Esophagus muscularis mucosa (tissue), 4 donors: ENCODE data around the gene PKN1. TPM values are rescaled to one million over a fixed set of nuclear protein-coding genes. Genes with fewer than 3 reads are reported as not detected.
"Not testable (repeated sequence)": the region's sequence is repeated elsewhere in the genome, so short reads cannot be mapped to it uniquely, and the experiment has no call there.

Experiments used
- DNase-seq: peaks from one replicate; pipeline ENCODE4 v3.0.0-alpha.2; 2017; ENCODE audit errors: extremely low spot score
- H3K27ac ChIP-seq, 4 donors: fragments of 200-600 bp; sonication (generic); replicated peaks in 1 of 4; 1 replicate in 3 of 4; 2 replicates in 1 of 4; pipeline ENCODE4 v1.5.1; 2016 to 2019; ENCODE audit warnings: mild to moderate bottlenecking in 1 of 4
- H3K27me3 ChIP-seq, 4 donors: fragments of 200-600 bp; sonication (generic); one replicate each; pipeline versions ENCODE4 v1.5.1 to v1.6.0; 2016 to 2019
- H3K36me3 ChIP-seq, 4 donors: fragments of 200-600 bp; sonication (generic); one replicate each; pipeline ENCODE4 v1.5.1; 2016 to 2019
- H3K4me1 ChIP-seq, 4 donors: fragments of 200-600 bp; sonication (generic); one replicate each; pipeline ENCODE4 v1.5.1; 2016 to 2019
- H3K4me3 ChIP-seq, 4 donors: fragments of 200-600 bp; sonication (generic); 1 replicate in 2 of 4; 2 replicates in 2 of 4; pipeline ENCODE4 v1.5.1; 2016 to 2019; ENCODE audit warnings: mild to moderate bottlenecking in 4 of 4, moderate library complexity in 1 of 4
- H3K9me3 ChIP-seq, 4 donors: fragments of 200-600 bp; sonication (generic); 1 replicate in 3 of 4; 2 replicates in 1 of 4; pipeline ENCODE4 v1.5.1; 2016 to 2019
- CTCF ChIP-seq, 3 experiments: fragments of 200-600 bp in 2 of 3; fragments of 450-650 bp in 1 of 3; sonication (generic) in 2 of 3; IDR thresholded peaks; one replicate each; pipeline ENCODE4 v1.5.1; 2017 to 2019; ENCODE audit warnings: antibody characterized with exemption in 3 of 3, mild to moderate bottlenecking in 2 of 3, moderate library complexity in 1 of 3
- EP300 ChIP-seq: sonication (generic); formaldehyde crosslinking; IDR thresholded peaks from one replicate; pipeline ENCODE4 v1.6.1; 2017; ENCODE audit warnings: antibody characterized with exemption
- POLR2A ChIP-seq: fragments of 450-650 bp; IDR thresholded peaks from one replicate; pipeline ENCODE4 v1.6.1; 2017; ENCODE audit warnings: antibody characterized with exemption, moderate library complexity, mild to moderate bottlenecking, low read depth
- POLR2AphosphoS5 ChIP-seq, 2 donors: sonication (generic); formaldehyde crosslinking; IDR thresholded peaks; one replicate each; pipeline ENCODE4 v1.6.1; 2017; ENCODE audit warnings: antibody characterized with exemption in 2 of 2
- WGBS: methylation state at CpG from one replicate; pipeline ENCODE4 v1.1.5; 2018; 5-methylcytosine and 5-hydroxymethylcytosine counted together
- intact Hi-C: fragments of 100-400 bp; cut with DNase I; formaldehyde crosslinking; loops from one replicate; pipeline ENCODE4 v1.15.1; 2023
- total RNA-seq, 4 donors: library from RNA; depleted of rRNA; stranded (reverse); fragments of >200 nt; gene quantifications; one replicate each; pipeline versions ENCODE4 v1.1.0 to v1.2.1, GENCODE V29; 2016

Gene PKN1
- total RNA-seq, 4 donors from 2014 or later: 120 to 233 (median 167) TPM

GRCh38 chr19:14449321-14449720 is 16.2 kb downstream of the PKN1 start:
- Histone ChIP-seq H3K4me1 (no peaks in the 10 kb centered on the region), H3K36me3 (peaks cover 84 to 100% (median 96%) of the 10 kb centered on the region in 4 donors), H3K4me3 (no peak overlapping the region), H3K9me3 (no peaks in the 10 kb centered on the region), H3K27me3 (no peaks in the 10 kb centered on the region), H3K27ac (no peak overlapping the region)
- TF ChIP-seq POLR2AphosphoS5 (IDR thresholded peaks at IDR 0.05) (no peak), CTCF (IDR thresholded peaks at IDR 0.05) (no peak), POLR2A (no peak), EP300 (no peak)
- WGBS: 90% methylated on average over 6 of the region's 6 CpGs
- DNase-seq: no peak
- intact Hi-C loops: no loop called here

- TF ChIP-seq POLR2AphosphoS5 (IDR thresholded peaks at IDR 0.05) (no peak), POLR2A (no peak), CTCF (IDR thresholded peaks at IDR 0.05) (no peak), EP300 (no peak)
- WGBS: 76% methylated on average over 17 of the region's 30 CpGs
- no peak overlapping the region for H3K4me3 ChIP-seq
- H3K27me3 ChIP-seq: no peaks in the 10 kb centered on the region
- no peak for DNase-seq
- peaks cover 80 to 100% (median 94%) of the 10 kb centered on the region in 4 donors for H3K36me3 ChIP-seq
- H3K27ac ChIP-seq: no peak overlapping the region
- intact Hi-C loops: no loop called here
- H3K4me1 ChIP-seq: no peaks in the 10 kb centered on the region
- H3K9me3 ChIP-seq: no peaks in the 10 kb centered on the region
These were observed 17.2 kb downstream of the PKN1 start for GRCh38 chr19:14450168-14450874.

GRCh38 chr19:14450876-14451275 is 17.8 kb downstream of the PKN1 start:
- no peaks in the 10 kb centered on the region for H3K9me3 ChIP-seq
- H3K4me3 ChIP-seq: no peak overlapping the region
- no peak overlapping the region for H3K27ac ChIP-seq
- no peaks in the 10 kb centered on the region for H3K27me3 ChIP-seq
- no peaks in the 10 kb centered on the region for H3K4me1 ChIP-seq
- intact Hi-C loops: no loop called here
- no peak for DNase-seq
- H3K36me3 ChIP-seq: peaks cover 81 to 100% (median 92%) of the 10 kb centered on the region in 4 donors
- WGBS: 99% methylated on average over 15 of the region's 19 CpGs
- TF ChIP-seq CTCF (IDR thresholded peaks at IDR 0.05) (no peak), EP300 (no peak), POLR2A (no peak), POLR2AphosphoS5 (IDR thresholded peaks at IDR 0.05) (no peak)

GRCh38 chr19:14452303-14452702 is 19.2 kb downstream of the PKN1 start:
- intact Hi-C loops, H3K4me1 ChIP-seq, H3K27me3 ChIP-seq, H3K9me3 ChIP-seq, H3K27ac ChIP-seq, H3K4me3 ChIP-seq, DNase-seq: not testable (repeated sequence)
- H3K36me3 ChIP-seq: peaks cover 69 to 97% (median 82%) of the 10 kb centered on the region in 4 donors
- 94% methylated on average over 3 of the region's 3 CpGs for WGBS

- Histone ChIP-seq H3K27ac (no peak overlapping the region), H3K36me3 (peaks cover 52 to 94% (median 81%) of the 10 kb centered on the region in 4 donors), H3K9me3 (no peaks in the 10 kb centered on the region), H3K27me3 (no peaks in the 10 kb centered on the region), H3K4me3 (no peak overlapping the region), H3K4me1 (no peaks in the 10 kb centered on the region)
- intact Hi-C loops: no loop called here
- TF ChIP-seq POLR2A: no peak
- no peak for TF ChIP-seq POLR2AphosphoS5 (IDR thresholded peaks at IDR 0.05)
- TF ChIP-seq CTCF (IDR thresholded peaks at IDR 0.05): no peak
- no peak for TF ChIP-seq EP300
- no peak for DNase-seq
- WGBS: 50% methylated on average over 4 of the region's 5 CpGs
These were observed 26.6 kb downstream of the PKN1 start for GRCh38 chr19:14459703-14460102.
